Neutrophil (primary cell): ENCODE data around the gene CCSER2.

Experiments
- H3K27ac ChIP-seq: fragments of 200-600 bp; sonication (generic); 2 replicates; pipeline ENCODE4 v1.5.1; 2016; ENCODE audit warnings: mild to moderate bottlenecking, moderate library complexity
- H3K27me3 ChIP-seq: fragments of 200-600 bp; sonication (generic); 2 replicates; pipeline ENCODE4 v1.6.0; 2016; ENCODE audit warnings: mild to moderate bottlenecking
- H3K36me3 ChIP-seq: fragments of 200-600 bp; sonication (generic); 2 replicates; pipeline ENCODE4 v1.5.1; 2017
- H3K4me1 ChIP-seq, 2 experiments: fragments of 200-600 bp in 1 of 2; sonication (generic) in 1 of 2; 1 replicate in 1 of 2; 2 replicates in 1 of 2; pipeline versions ENCODE4 v1.5.1 to v1.6.1; 2013 to 2016; ENCODE audit warnings: low read depth in 1 of 2, low read length in 1 of 2, mild to moderate bottlenecking in 1 of 2, moderate library complexity in 1 of 2; ENCODE audit not compliant: control insufficient read depth in 1 of 2, insufficient read depth in 1 of 2
- H3K4me3 ChIP-seq, 2 experiments: fragments of 200-600 bp in 1 of 2; sonication (generic) in 1 of 2; 1 replicate in 1 of 2; 2 replicates in 1 of 2; pipeline ENCODE4 v1.5.1; 2013 to 2016; ENCODE audit warnings: low read depth in 1 of 2, low read length in 1 of 2, mild to moderate bottlenecking in 1 of 2, moderate library complexity in 1 of 2
- H3K9me3 ChIP-seq: fragments of 200-600 bp; sonication (generic); 2 replicates; pipeline ENCODE4 v1.5.1; 2016
- CTCF ChIP-seq: fragments of 200-600 bp; sonication (generic); IDR thresholded peaks from 2 replicates; pipeline ENCODE4 v1.5.1; 2016; ENCODE audit warnings: antibody characterized with exemption

CCSER2 gene

GRCh38 chr10:84477398-84478128 lies 149.2 kb downstream of the CCSER2 start:
- no peak for TF ChIP-seq CTCF
- Histone ChIP-seq H3K27ac (no peak overlapping the region), H3K4me3 (no peak overlapping the region), H3K36me3 (no peaks in the 10 kb centered on the region), H3K4me1 (no peaks in the 10 kb centered on the region), H3K9me3 (no peaks in the 10 kb centered on the region), H3K27me3 (no peaks in the 10 kb centered on the region)

- Histone ChIP-seq H3K27me3 (no peaks in the 10 kb centered on the region), H3K36me3 (no peaks in the 10 kb centered on the region), H3K9me3 (no peaks in the 10 kb centered on the region), H3K27ac (no peak overlapping the region), H3K4me3 (no peak overlapping the region), H3K4me1 (no peaks in the 10 kb centered on the region)
- no peak for TF ChIP-seq CTCF
Measured at GRCh38 chr10:84478151-84478550, 149.8 kb downstream of the CCSER2 start.

GRCh38 chr10:84478679-84479078 lies 150.3 kb downstream of the CCSER2 start:
- Histone ChIP-seq H3K36me3 (no peaks in the 10 kb centered on the region), H3K4me3 (no peak overlapping the region), H3K9me3 (no peaks in the 10 kb centered on the region), H3K4me1 (no peaks in the 10 kb centered on the region), H3K27me3 (no peaks in the 10 kb centered on the region), H3K27ac (no peak overlapping the region)
- no peak for TF ChIP-seq CTCF

GRCh38 chr10:84484541-84484940 lies 156.2 kb downstream of the CCSER2 start:
- no peaks in the 10 kb centered on the region for H3K27me3 ChIP-seq
- no peak overlapping the region for H3K27ac ChIP-seq
- no peaks in the 10 kb centered on the region for H3K36me3 ChIP-seq
- no peaks in the 10 kb centered on the region for H3K9me3 ChIP-seq
- no peak overlapping the region for H3K4me3 ChIP-seq
- H3K4me1 ChIP-seq = no peaks in the 10 kb centered on the region
- no peak for TF ChIP-seq CTCF

GRCh38 chr10:84493361-84493760 lies 165.0 kb downstream of the CCSER2 start:
- Histone ChIP-seq H3K36me3 (no peaks in the 10 kb centered on the region), H3K4me3 (no peak overlapping the region)
- no peak for TF ChIP-seq CTCF

More at GRCh38 chr10:84493361-84493760, 165.0 kb downstream of the CCSER2 start:
- Histone ChIP-seq H3K9me3 (no peaks in the 10 kb centered on the region), H3K27ac (no peak overlapping the region), H3K27me3 (no peaks in the 10 kb centered on the region), H3K4me1 (no peaks in the 10 kb centered on the region)
